Loucy (cell line): Measurements from ENCODE around the gene SLC36A2.

Experiments
- H2AFZ ChIP-seq: fragments of 200-600 bp; sonication (generic); 2 replicates; pipeline ENCODE4 v1.6.0; 2016; ENCODE audit warnings: antibody characterized with exemption, mild to moderate bottlenecking, low read length, moderate library complexity
- H3F3A ChIP-seq: fragments of 200-600 bp; 2 replicates; pipeline ENCODE4 v1.6.0; 2016; ENCODE audit warnings: antibody characterized with exemption, low read depth, mild to moderate bottlenecking
- H3K27me3 ChIP-seq: fragments of 200-600 bp; sonication (generic); 2 replicates; pipeline ENCODE4 v1.6.1; 2014; ENCODE audit warnings: low read length, mild to moderate bottlenecking; ENCODE audit not compliant: insufficient read depth, poor library complexity, severe bottlenecking
- H3K36me3 ChIP-seq: fragments of 200-600 bp; sonication (generic); 2 replicates; pipeline ENCODE4 v1.6.1; 2016; ENCODE audit warnings: low read length; ENCODE audit not compliant: insufficient read depth
- H3K4me1 ChIP-seq: fragments of 200-600 bp; sonication (generic); 2 replicates; pipeline ENCODE4 v1.5.1; 2014; ENCODE audit warnings: low read length, mild to moderate bottlenecking; ENCODE audit not compliant: insufficient read depth, poor library complexity, severe bottlenecking
- H3K4me2 ChIP-seq: fragments of 200-600 bp; sonication (generic); 2 replicates; pipeline ENCODE4 v1.6.0; 2014; ENCODE audit warnings: antibody characterized with exemption, low read length, low read depth, mild to moderate bottlenecking; ENCODE audit not compliant: poor library complexity, severe bottlenecking
- H3K4me3 ChIP-seq: fragments of 200-600 bp; sonication (generic); 2 replicates; pipeline ENCODE4 v1.5.1; 2014; ENCODE audit warnings: low read length, mild to moderate bottlenecking, mixed read lengths; ENCODE audit not compliant: poor library complexity, severe bottlenecking
- H3K79me2 ChIP-seq: fragments of 200-600 bp; sonication (generic); 2 replicates; pipeline ENCODE4 v1.6.1; 2014; ENCODE audit warnings: low read length; ENCODE audit not compliant: insufficient read depth
- H3K9ac ChIP-seq: fragments of 200-600 bp; sonication (generic); 2 replicates; pipeline ENCODE4 v1.6.0; 2014; ENCODE audit warnings: mild to moderate bottlenecking, low read depth, low read length, moderate library complexity; ENCODE audit not compliant: poor library complexity, severe bottlenecking
- H3K9me2 ChIP-seq: fragments of 200-600 bp; sonication (generic); replicated peaks from 2 replicates; pipeline ENCODE4 v1.6.1; 2016; ENCODE audit warnings: low read depth, low read length, mixed read lengths
- H3K9me3 ChIP-seq: fragments of 200-600 bp; sonication (generic); 2 replicates; pipeline ENCODE4 v1.6.1; 2014; ENCODE audit warnings: mild to moderate bottlenecking, antibody characterized with exemption, low read length, low read depth; ENCODE audit not compliant: insufficient read depth
- H4K20me1 ChIP-seq: fragments of 200-600 bp; sonication (generic); 2 replicates; pipeline ENCODE4 v1.6.0; 2014; ENCODE audit warnings: antibody characterized with exemption, low read length, mild to moderate bottlenecking; ENCODE audit not compliant: insufficient read depth, poor library complexity, severe bottlenecking
- CTCF ChIP-seq: fragments of 200-600 bp; sonication (generic); conservative IDR thresholded peaks from 2 replicates; pipeline ENCODE4 v1.5.1; 2014; ENCODE audit warnings: mild to moderate bottlenecking, antibody characterized with exemption, low read length
- EZH2phosphoT487 ChIP-seq: fragments of 200-600 bp; IDR thresholded peaks from 2 replicates; pipeline ENCODE4 v1.6.1; 2018; ENCODE audit warnings: antibody characterized with exemption, mild to moderate bottlenecking, moderate library complexity, borderline replicate concordance

The SLC36A2 gene

GRCh38 chr5:151280443-151280842 lies 66.9 kb downstream of the SLC36A2 start:
- Histone ChIP-seq H3K9me3 (no peaks in the 10 kb centered on the region), H3K36me3 (no peaks in the 10 kb centered on the region), H3K9ac (no peak overlapping the region), H2AFZ (no peak overlapping the region), H3K79me2 (no peaks in the 10 kb centered on the region), H4K20me1 (no peaks in the 10 kb centered on the region), H3K4me3 (no peak overlapping the region), H3K27me3 (no peaks in the 10 kb centered on the region), H3F3A (no peaks in the 10 kb centered on the region), H3K4me2 (no peak overlapping the region), H3K9me2 (no peaks in the 10 kb centered on the region), H3K4me1 (no peaks in the 10 kb centered on the region)
- no peak for TF ChIP-seq EZH2phosphoT487
- TF ChIP-seq CTCF = no peak

- Histone ChIP-seq H3K4me1 (no peaks in the 10 kb centered on the region), H3K4me2 (no peak overlapping the region)
Measured at GRCh38 chr5:151278845-151279244, 68.5 kb downstream of the SLC36A2 start.

DNA sequence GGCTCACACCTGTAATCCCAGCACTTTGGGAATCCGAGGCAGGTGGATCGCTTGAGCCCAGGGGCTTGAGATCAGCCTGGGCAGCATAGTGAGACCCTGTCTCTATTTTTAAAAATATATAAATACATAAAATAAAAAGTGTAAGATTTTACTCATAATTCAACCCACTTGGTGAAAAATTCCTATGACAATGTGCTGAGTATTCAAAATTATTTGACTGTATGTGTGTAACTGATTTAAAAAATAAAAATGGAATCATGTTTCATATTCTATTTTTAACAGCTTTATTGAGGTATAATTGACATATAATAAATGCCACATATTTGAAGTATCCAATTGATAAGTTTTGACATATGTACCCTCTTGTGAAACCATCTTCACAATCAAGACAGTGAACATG lies 71.6 kb downstream of the SLC36A2 start:
- H3K9me3 ChIP-seq = no peaks in the 10 kb centered on the region
- no peaks in the 10 kb centered on the region for H3K79me2 ChIP-seq
- no peak overlapping the region for H2AFZ ChIP-seq
- H3K4me3 ChIP-seq = no peak overlapping the region
- H3K27me3 ChIP-seq = no peaks in the 10 kb centered on the region
- no peaks in the 10 kb centered on the region for H3K4me1 ChIP-seq
- H3K4me2 ChIP-seq = no peak overlapping the region
- TF ChIP-seq EZH2phosphoT487 (no peak), CTCF (no peak)
- H4K20me1 ChIP-seq = no peaks in the 10 kb centered on the region
- H3K9me2 ChIP-seq = no peaks in the 10 kb centered on the region
- no peaks in the 10 kb centered on the region for H3F3A ChIP-seq
- no peak overlapping the region for H3K9ac ChIP-seq
- H3K36me3 ChIP-seq = no peaks in the 10 kb centered on the region

More at GRCh38 chr5:151278845-151279244, 68.5 kb downstream of the SLC36A2 start:
- TF ChIP-seq CTCF (no peak), EZH2phosphoT487 (no peak)
- Histone ChIP-seq H3K79me2 (no peaks in the 10 kb centered on the region), H3K4me3 (no peak overlapping the region), H3K9me3 (no peaks in the 10 kb centered on the region), H3K9me2 (no peaks in the 10 kb centered on the region), H3K9ac (no peak overlapping the region), H4K20me1 (no peaks in the 10 kb centered on the region), H3K27me3 (no peaks in the 10 kb centered on the region), H3F3A (no peaks in the 10 kb centered on the region), H2AFZ (no peak overlapping the region), H3K36me3 (no peaks in the 10 kb centered on the region)
